HepG2 (cell line): Measurements from ENCODE around the gene LRGUK. TPM values are rescaled to one million over a fixed set of nuclear protein-coding genes. Genes with fewer than 3 reads are reported as not detected.

Experiments
- FOXC1 ChIP-seq: sonication (generic); formaldehyde crosslinking; IDR thresholded peaks from 2 replicates; pipeline ENCODE4 v1.8.0; 2022; ENCODE audit warnings: mild to moderate bottlenecking, missing genetic modification reagents, borderline replicate concordance
- GABPB1 ChIP-seq: IDR thresholded peaks from 2 replicates; pipeline ENCODE4 v1.6.1; 2016; ENCODE audit warnings: mild to moderate bottlenecking, missing genetic modification reagents, moderate library complexity, missing compliant biosample characterization
- HDAC1 ChIP-seq: sonication (generic); formaldehyde crosslinking; IDR thresholded peaks from 2 replicates; pipeline ENCODE4 v1.5.1; 2020; ENCODE audit warnings: mild to moderate bottlenecking, missing genetic modification reagents
- HNRNPK ChIP-seq: fragments of 200-400 bp; formaldehyde crosslinking; IDR thresholded peaks from 2 replicates; pipeline ENCODE4 v1.6.1; 2018; ENCODE audit warnings: low read length, low read depth, moderate library complexity, mild to moderate bottlenecking; ENCODE audit not compliant: poor library complexity, severe bottlenecking
- HNRNPLL ChIP-seq: fragments of 200-400 bp; formaldehyde crosslinking; IDR thresholded peaks from 2 replicates; pipeline ENCODE4 v1.6.1; 2017; ENCODE audit warnings: mild to moderate bottlenecking, low read depth, low read length; ENCODE audit not compliant: poor library complexity, severe bottlenecking
- HOXA3 ChIP-seq: sonication (generic); formaldehyde crosslinking; IDR thresholded peaks from 2 replicates; pipeline ENCODE4 v1.5.0; 2020; ENCODE audit warnings: missing genetic modification reagents
- IRF2 ChIP-seq: IDR thresholded peaks from 2 replicates; pipeline ENCODE4 v1.6.1; 2018; ENCODE audit warnings: missing genetic modification reagents, missing compliant biosample characterization
- KAT8 ChIP-seq: IDR thresholded peaks from 2 replicates; pipeline ENCODE4 v1.6.1; 2016; ENCODE audit warnings: missing genetic modification reagents, missing compliant biosample characterization
- KLF6 ChIP-seq: IDR thresholded peaks from 2 replicates; pipeline ENCODE4 v1.8.0; 2016; ENCODE audit warnings: missing biosample characterization, missing genetic modification reagents
- NFKB2 ChIP-seq: sonication (generic); formaldehyde crosslinking; IDR thresholded peaks from 2 replicates; pipeline ENCODE4 v1.4.0; 2020; ENCODE audit warnings: missing genetic modification reagents, borderline replicate concordance
- POLR2AphosphoS5 ChIP-seq: IDR thresholded peaks from 2 replicates; pipeline ENCODE4 v1.6.1; 2012; ENCODE audit warnings: low read depth, low read length
- PRMT3 ChIP-seq: sonication (generic); formaldehyde crosslinking; IDR thresholded peaks from 2 replicates; pipeline ENCODE4 v1.8.1; 2022; ENCODE audit warnings: low read depth, mild to moderate bottlenecking, moderate library complexity, missing genetic modification reagents, borderline replicate concordance
- RAD21 ChIP-seq: fragments of 450-650 bp; formaldehyde crosslinking; IDR thresholded peaks from 2 replicates; pipeline ENCODE4 v1.5.0; 2020; ENCODE audit warnings: mild to moderate bottlenecking
- RFX1 ChIP-seq: fragments of 450-650 bp; IDR thresholded peaks from 2 replicates; pipeline ENCODE4 v1.6.1; 2017
- RXRA ChIP-seq: sonication (generic); formaldehyde crosslinking; IDR thresholded peaks from 2 replicates; pipeline ENCODE4 v1.5.1; 2020; ENCODE audit warnings: missing genetic modification reagents
- SALL1 ChIP-seq: sonication (generic); formaldehyde crosslinking; IDR thresholded peaks from 2 replicates; pipeline ENCODE4 v1.8.0; 2022; ENCODE audit warnings: mild to moderate bottlenecking, missing genetic modification reagents
- SAP130 ChIP-seq: IDR thresholded peaks from 2 replicates; pipeline ENCODE4 v1.6.1; 2016; ENCODE audit warnings: low read depth
- SIN3A ChIP-seq: IDR thresholded peaks from 2 replicates; pipeline ENCODE4 v1.6.1; 2011; ENCODE audit warnings: low read depth, mild to moderate bottlenecking, control low read depth, low read length, borderline replicate concordance
- SKI ChIP-seq: fragments of 450-650 bp; IDR thresholded peaks from one replicate; pipeline ENCODE4 v1.6.1; 2018; ENCODE audit warnings: mild to moderate bottlenecking; ENCODE audit not compliant: partially characterized antibody
- ZNF317 ChIP-seq: sonication (generic); formaldehyde crosslinking; IDR thresholded peaks from 2 replicates; pipeline ENCODE4 v1.5.0; 2020; ENCODE audit warnings: mild to moderate bottlenecking, missing genetic modification reagents
- ZNF333 ChIP-seq: sonication (generic); formaldehyde crosslinking; IDR thresholded peaks from 2 replicates; pipeline ENCODE4 v1.4.0; 2020; ENCODE audit warnings: mild to moderate bottlenecking, missing genetic modification reagents, borderline replicate concordance
- ZNF567 ChIP-seq: sonication (generic); formaldehyde crosslinking; IDR thresholded peaks from 2 replicates; pipeline ENCODE4 v1.8.1; 2023; ENCODE audit warnings: mild to moderate bottlenecking, missing genetic modification reagents, borderline replicate concordance
- ZNF883 ChIP-seq: sonication (generic); formaldehyde crosslinking; IDR thresholded peaks from 2 replicates; pipeline ENCODE4 v1.5.1; 2020; ENCODE audit warnings: mild to moderate bottlenecking, missing genetic modification reagents; ENCODE audit errors: not compliant biosample characterization
- polyA plus RNA-seq, 8 experiments: library from polyadenylated mRNA; depleted of rRNA in 3 of 8; stranded (reverse) in 7 of 8; unstranded in 1 of 8; fragments of >200 nt; fragmentation: Illumina TruSeq in 4 of 8; extraction: Trizol in 4 of 8; gene quantifications; 2 replicates each; pipeline versions ENCODE4 v1.2.1 to v1.2.3, GENCODE V29; 2011 to 2016; ENCODE audit warnings: low read depth in 4 of 8, missing spikeins in 1 of 8, mixed read lengths in 1 of 8; ENCODE audit not compliant: insufficient read depth in 1 of 8
- total RNA-seq, 5 experiments: library from RNA; depleted of rRNA; stranded (reverse); fragments of >200 nt; fragmentation: Illumina TruSeq; extraction: Trizol; gene quantifications; 2 replicates each; pipeline ENCODE4 v1.2.3, GENCODE V29; 2016; ENCODE audit warnings: low read depth in 1 of 5
- TF ChIP-seq, protein P1 (sequence below): sonication (generic); formaldehyde crosslinking; IDR thresholded peaks from 2 replicates; pipeline ENCODE4 v1.5.1; 2020; ENCODE audit warnings: mild to moderate bottlenecking, missing genetic modification reagents, moderate library complexity
- TF ChIP-seq, protein P2 (sequence below): sonication (generic); formaldehyde crosslinking; IDR thresholded peaks from 2 replicates; pipeline ENCODE4 v1.4.0; 2020; ENCODE audit warnings: low read depth, mild to moderate bottlenecking, missing genetic modification reagents

LRGUK gene
- total and polyA plus RNA-seq, 2 of the 13 experiments (the other 11 are each of a cell fraction or from before 2014, with no cell fraction given) = 0.18 to 0.20 TPM

DNA sequence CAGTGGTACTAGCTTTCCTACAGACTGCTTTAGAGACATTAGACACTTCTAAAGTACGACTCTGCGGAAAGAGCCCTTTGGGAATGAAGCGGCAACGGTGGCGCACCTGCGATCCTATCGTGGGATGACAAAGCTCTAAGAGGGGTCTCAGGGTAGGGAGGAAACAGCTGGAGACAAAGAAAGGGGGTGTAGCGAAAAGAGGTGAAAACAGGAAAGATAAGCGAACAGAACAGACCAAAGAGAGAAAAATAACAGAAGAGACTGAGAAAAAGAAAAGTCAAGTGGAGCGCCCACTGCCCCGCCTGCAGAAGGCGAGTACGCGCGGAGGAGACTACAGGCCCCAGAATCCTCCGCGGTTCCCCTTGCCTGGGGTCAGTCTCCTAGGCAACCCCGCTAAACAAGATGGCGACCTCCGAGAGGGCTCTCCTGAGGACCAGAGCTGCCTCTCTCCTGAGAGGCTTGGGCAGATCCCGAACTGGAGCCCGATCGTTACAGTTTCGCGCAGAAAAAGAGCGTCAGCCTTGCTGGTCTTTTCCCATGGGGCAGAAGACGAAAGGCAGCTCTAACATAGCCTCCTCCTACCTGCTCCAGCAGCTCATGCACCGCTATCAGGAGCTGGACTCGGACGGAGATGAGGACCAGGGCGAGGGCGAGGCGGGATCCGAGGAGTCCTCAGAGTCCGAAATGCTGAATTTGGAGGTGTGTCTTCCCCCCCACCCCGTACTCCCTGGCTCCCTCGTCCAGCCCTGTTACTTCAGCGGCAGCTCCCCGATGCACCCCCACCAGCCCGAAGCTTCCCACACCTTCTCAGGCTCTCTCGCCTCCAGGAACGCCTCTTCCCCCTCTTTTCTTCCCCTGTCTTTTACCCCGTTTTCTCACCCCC lies at the start of gene LRGUK (continued):
- peak; percentile 81; the same call in 1 of the 2 replicates for TF ChIP-seq SIN3A
- TF ChIP-seq, protein P1, sequence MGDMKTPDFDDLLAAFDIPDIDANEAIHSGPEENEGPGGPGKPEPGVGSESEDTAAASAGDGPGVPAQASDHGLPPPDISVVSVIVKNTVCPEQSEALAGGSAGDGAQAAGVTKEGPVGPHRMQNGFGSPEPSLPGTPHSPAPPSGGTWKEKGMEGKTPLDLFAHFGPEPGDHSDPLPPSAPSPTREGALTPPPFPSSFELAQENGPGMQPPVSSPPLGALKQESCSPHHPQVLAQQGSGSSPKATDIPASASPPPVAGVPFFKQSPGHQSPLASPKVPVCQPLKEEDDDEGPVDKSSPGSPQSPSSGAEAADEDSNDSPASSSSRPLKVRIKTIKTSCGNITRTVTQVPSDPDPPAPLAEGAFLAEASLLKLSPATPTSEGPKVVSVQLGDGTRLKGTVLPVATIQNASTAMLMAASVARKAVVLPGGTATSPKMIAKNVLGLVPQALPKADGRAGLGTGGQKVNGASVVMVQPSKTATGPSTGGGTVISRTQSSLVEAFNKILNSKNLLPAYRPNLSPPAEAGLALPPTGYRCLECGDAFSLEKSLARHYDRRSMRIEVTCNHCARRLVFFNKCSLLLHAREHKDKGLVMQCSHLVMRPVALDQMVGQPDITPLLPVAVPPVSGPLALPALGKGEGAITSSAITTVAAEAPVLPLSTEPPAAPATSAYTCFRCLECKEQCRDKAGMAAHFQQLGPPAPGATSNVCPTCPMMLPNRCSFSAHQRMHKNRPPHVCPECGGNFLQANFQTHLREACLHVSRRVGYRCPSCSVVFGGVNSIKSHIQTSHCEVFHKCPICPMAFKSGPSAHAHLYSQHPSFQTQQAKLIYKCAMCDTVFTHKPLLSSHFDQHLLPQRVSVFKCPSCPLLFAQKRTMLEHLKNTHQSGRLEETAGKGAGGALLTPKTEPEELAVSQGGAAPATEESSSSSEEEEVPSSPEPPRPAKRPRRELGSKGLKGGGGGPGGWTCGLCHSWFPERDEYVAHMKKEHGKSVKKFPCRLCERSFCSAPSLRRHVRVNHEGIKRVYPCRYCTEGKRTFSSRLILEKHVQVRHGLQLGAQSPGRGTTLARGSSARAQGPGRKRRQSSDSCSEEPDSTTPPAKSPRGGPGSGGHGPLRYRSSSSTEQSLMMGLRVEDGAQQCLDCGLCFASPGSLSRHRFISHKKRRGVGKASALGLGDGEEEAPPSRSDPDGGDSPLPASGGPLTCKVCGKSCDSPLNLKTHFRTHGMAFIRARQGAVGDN (CRISPR knock-in tag) = peak; percentile 46
- TF ChIP-seq HDAC1 = peak; percentile 50; the same call in 1 of the 2 replicates
- no peak for TF ChIP-seq POLR2AphosphoS5
- peak; percentile 15; the same call in 1 of the 2 replicates for TF ChIP-seq HOXA3 (CRISPR knock-in tag)
- peak; percentile 72 for TF ChIP-seq GABPB1
- TF ChIP-seq, protein P2, sequence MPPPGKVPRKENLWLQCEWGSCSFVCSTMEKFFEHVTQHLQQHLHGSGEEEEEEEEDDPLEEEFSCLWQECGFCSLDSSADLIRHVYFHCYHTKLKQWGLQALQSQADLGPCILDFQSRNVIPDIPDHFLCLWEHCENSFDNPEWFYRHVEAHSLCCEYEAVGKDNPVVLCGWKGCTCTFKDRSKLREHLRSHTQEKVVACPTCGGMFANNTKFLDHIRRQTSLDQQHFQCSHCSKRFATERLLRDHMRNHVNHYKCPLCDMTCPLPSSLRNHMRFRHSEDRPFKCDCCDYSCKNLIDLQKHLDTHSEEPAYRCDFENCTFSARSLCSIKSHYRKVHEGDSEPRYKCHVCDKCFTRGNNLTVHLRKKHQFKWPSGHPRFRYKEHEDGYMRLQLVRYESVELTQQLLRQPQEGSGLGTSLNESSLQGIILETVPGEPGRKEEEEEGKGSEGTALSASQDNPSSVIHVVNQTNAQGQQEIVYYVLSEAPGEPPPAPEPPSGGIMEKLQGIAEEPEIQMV = peak; percentile 72; the same call in 1 of the 2 replicates
- 0 out of 2 replicates have a peak, but pooled peaks have one; percentile 31 for TF ChIP-seq RAD21
- TF ChIP-seq KAT8 = peak; percentile 36; the same call in 1 of the 2 replicates
- TF ChIP-seq SAP130 (CRISPR knock-in tag) = peak; percentile 88
- 0 out of 2 replicates have a peak, but pooled peaks have one; percentile 38 for TF ChIP-seq ZNF333 (CRISPR knock-in tag)
- no peak for TF ChIP-seq KLF6 (CRISPR knock-in tag)
- peak; percentile 76; the same call in 1 of the 2 replicates for TF ChIP-seq NFKB2 (CRISPR knock-in tag)
- no peak for TF ChIP-seq ZNF567 (CRISPR knock-in tag)
- peak; percentile 35; the same call in 1 of the 2 replicates for TF ChIP-seq SALL1 (CRISPR knock-in tag)
- TF ChIP-seq ZNF883 (CRISPR knock-in tag) = peak; percentile 45
- TF ChIP-seq SKI = no peak
- TF ChIP-seq FOXC1 = peak; percentile 12; the same call in 1 of the 2 replicates
- TF ChIP-seq PRMT3 (CRISPR knock-in tag) = no peak
- TF ChIP-seq IRF2 (CRISPR knock-in tag) = peak; percentile 64; the same call in 1 of the 2 replicates
- peak; percentile 95 for TF ChIP-seq HNRNPLL
- TF ChIP-seq ZNF317 = peak; percentile 42; the same call in 1 of the 2 replicates
- peak; percentile 87 for TF ChIP-seq RFX1
- TF ChIP-seq RXRA (CRISPR knock-in tag) = peak; percentile 17; the same call in 1 of the 2 replicates
- no peak for TF ChIP-seq HNRNPK
